Chondrocyte (in vitro differentiated cells): ENCODE measurements around the gene ALCAM. TPM values are rescaled to one million over a fixed set of nuclear protein-coding genes. Genes with fewer than 3 reads are reported as not detected.

Experiments
- DNase-seq: peaks from one replicate; pipeline ENCODE4 v3.0.0; 2021; ENCODE audit warnings: mixed read lengths, low spot score
- H3K27ac Mint-ChIP-seq: one replicate; pipeline ENCODE4 v1.8.0; 2021; ENCODE audit warnings: mild to moderate bottlenecking, moderate library complexity, mixed read lengths; ENCODE audit not compliant: unreplicated experiment
- H3K27me3 Mint-ChIP-seq: 2 replicates; pipeline ENCODE4 v1.8.0; 2021; ENCODE audit warnings: low read depth, mixed read lengths
- H3K36me3 Mint-ChIP-seq: 2 replicates; pipeline ENCODE4 v1.8.0; 2021; ENCODE audit warnings: low read depth, mixed read lengths
- H3K4me1 Mint-ChIP-seq: 2 replicates; pipeline ENCODE4 v1.8.0; 2021; ENCODE audit warnings: low read depth, mild to moderate bottlenecking, mixed read lengths
- H3K4me3 Mint-ChIP-seq: one replicate; pipeline ENCODE4 v1.8.0; 2021; ENCODE audit warnings: mild to moderate bottlenecking, moderate library complexity, mixed read lengths; ENCODE audit not compliant: unreplicated experiment
- H3K9me3 Mint-ChIP-seq: 2 replicates; pipeline ENCODE4 v1.8.0; 2021; ENCODE audit warnings: low read depth, mixed read lengths
- total RNA-seq: library from RNA; stranded (reverse); gene quantifications from 3 replicates; pipeline ENCODE4 v1.2.1, GENCODE V29; 2021
- TF ChIP-seq, protein P1 (sequence below): fragments of 200-600 bp; sonication (generic); IDR thresholded peaks from 2 replicates; pipeline ENCODE4 v1.5.0; 2021; ENCODE audit warnings: antibody characterized with exemption, mild to moderate bottlenecking, moderate library complexity

Gene ALCAM
- total RNA-seq, 1 donor from 2014 or later: 270 TPM

DNA sequence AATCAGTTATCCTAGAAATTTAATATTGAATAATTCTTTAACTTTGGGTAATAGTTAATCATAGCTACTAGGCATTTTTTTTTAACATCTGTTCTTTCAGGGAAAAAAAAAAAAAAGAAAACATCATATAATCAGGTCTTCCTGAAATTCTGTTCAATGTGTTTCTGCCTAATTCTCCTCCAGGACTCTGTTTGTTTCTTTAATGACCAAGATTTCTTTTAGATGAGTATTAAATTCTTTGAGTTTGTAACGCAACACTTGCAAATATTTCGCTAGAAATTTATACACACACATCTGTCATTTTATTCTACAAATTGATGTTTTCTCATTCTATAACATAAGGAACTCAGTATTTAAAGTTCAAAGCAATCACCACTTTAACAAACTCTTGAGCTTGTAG, 56.7 kb downstream of the ALCAM start:
- Mint-ChIP-seq H3K27ac (peak overlapping the region; percentile 65), H3K4me3 (no peak overlapping the region), H3K4me1 (peaks cover 63% of the 10 kb centered on the region), H3K9me3 (no peaks in the 10 kb centered on the region), H3K36me3 (no peaks in the 10 kb centered on the region), H3K27me3 (no peaks in the 10 kb centered on the region)
- no peak for DNase-seq
- TF ChIP-seq, protein P1, sequence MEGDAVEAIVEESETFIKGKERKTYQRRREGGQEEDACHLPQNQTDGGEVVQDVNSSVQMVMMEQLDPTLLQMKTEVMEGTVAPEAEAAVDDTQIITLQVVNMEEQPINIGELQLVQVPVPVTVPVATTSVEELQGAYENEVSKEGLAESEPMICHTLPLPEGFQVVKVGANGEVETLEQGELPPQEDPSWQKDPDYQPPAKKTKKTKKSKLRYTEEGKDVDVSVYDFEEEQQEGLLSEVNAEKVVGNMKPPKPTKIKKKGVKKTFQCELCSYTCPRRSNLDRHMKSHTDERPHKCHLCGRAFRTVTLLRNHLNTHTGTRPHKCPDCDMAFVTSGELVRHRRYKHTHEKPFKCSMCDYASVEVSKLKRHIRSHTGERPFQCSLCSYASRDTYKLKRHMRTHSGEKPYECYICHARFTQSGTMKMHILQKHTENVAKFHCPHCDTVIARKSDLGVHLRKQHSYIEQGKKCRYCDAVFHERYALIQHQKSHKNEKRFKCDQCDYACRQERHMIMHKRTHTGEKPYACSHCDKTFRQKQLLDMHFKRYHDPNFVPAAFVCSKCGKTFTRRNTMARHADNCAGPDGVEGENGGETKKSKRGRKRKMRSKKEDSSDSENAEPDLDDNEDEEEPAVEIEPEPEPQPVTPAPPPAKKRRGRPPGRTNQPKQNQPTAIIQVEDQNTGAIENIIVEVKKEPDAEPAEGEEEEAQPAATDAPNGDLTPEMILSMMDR: no peak

DNA sequence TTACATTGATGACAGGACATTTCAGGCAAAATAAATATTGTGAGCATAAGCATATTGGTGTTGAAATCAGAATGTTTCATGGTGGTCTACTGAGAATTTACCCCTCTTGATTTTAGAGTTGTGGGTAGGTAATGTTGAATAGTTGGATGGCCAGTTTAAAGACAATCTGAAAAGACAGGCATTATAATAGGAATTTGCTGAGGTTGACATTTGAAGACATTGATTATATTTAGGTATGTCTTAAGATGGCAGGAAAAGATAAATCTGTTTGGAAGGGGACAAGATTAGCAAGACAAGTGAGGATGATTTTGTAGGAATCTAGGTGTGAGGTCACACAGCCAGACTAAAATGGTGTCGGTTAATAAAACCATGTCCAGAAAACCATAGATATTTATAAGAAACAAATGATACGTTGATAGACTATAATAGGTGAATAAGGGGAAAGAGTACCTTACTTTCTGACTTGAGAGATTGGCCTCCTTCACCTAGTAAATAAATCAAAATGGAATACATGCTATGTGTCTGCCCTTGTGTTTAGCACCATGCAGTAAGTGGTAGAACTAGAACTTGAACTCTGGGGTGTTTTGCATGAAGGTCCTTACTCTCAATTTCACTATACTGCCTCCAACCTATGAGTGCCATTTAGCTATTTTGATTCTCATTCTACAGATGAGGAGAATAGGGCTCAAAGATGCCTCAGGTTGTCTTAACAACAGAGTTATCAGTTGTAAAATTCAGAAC, 57.9 kb downstream of the ALCAM start:
- no peak overlapping the region for H3K4me3 Mint-ChIP-seq
- H3K36me3 Mint-ChIP-seq: no peaks in the 10 kb centered on the region
- H3K27me3 Mint-ChIP-seq: no peaks in the 10 kb centered on the region
- TF ChIP-seq, protein P1: no peak
- no peak overlapping the region for H3K27ac Mint-ChIP-seq
- peaks cover 66% of the 10 kb centered on the region for H3K4me1 Mint-ChIP-seq
- no peaks in the 10 kb centered on the region for H3K9me3 Mint-ChIP-seq
- no peak for DNase-seq

- no peak overlapping the region for H3K4me3 Mint-ChIP-seq
- peaks cover 65% of the 10 kb centered on the region for H3K4me1 Mint-ChIP-seq
- no peaks in the 10 kb centered on the region for H3K27me3 Mint-ChIP-seq
- DNase-seq: no peak
- TF ChIP-seq, protein P1: no peak
- no peaks in the 10 kb centered on the region for H3K36me3 Mint-ChIP-seq
- H3K27ac Mint-ChIP-seq: no peak overlapping the region
- no peaks in the 10 kb centered on the region for H3K9me3 Mint-ChIP-seq
These were observed 58.4 kb downstream of the ALCAM start for GRCh38 chr3:105425153-105425502.

GRCh38 chr3:105427332-105427731, 60.6 kb downstream of the ALCAM start:
- TF ChIP-seq, protein P1: no peak
- Mint-ChIP-seq H3K36me3 (no peaks in the 10 kb centered on the region), H3K9me3 (no peaks in the 10 kb centered on the region), H3K4me1 (peaks cover 60% of the 10 kb centered on the region), H3K27me3 (no peaks in the 10 kb centered on the region), H3K4me3 (no peak overlapping the region), H3K27ac (no peak overlapping the region)
- DNase-seq: no peak

DNA sequence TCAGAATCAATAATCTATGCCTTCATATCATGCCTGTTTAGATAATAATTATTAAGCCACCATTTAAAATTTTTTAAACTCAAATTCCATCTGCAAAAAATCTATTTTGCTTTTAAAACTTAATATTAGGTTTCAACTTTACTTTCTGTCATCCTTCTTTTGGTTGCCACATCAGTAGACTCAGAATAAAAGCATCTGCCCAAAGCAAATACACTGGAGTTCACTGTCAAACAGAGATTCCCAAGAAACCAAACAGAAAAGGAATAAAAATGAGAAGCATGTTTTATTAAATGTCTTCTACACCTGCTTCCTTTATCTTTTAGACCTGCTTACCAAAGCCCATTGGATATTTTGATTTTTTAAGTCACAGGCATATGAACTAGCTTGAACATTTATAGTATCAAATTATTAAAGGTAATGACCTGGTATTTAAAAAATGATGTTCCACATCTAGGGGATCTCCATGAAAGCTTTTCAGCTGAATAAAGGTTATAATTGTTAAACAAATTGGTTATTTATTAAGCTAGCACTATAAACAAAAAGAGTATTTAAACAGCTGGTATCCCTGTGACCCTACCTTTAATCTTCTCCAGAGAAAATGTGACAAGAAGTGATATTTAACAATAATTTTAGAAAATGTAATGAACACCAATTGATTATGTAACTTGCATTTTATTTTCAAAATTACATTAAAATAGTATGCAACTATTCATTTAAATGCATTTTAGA, 62.5 kb downstream of the ALCAM start:
- no peak for DNase-seq
- no peak overlapping the region for H3K4me3 Mint-ChIP-seq
- no peaks in the 10 kb centered on the region for H3K36me3 Mint-ChIP-seq
- no peaks in the 10 kb centered on the region for H3K27me3 Mint-ChIP-seq
- peaks cover 47% of the 10 kb centered on the region for H3K4me1 Mint-ChIP-seq
- TF ChIP-seq, protein P1: no peak
- H3K9me3 Mint-ChIP-seq: no peaks in the 10 kb centered on the region
- no peak overlapping the region for H3K27ac Mint-ChIP-seq
